ENCODE results near the gene CFAP97. TPM values are rescaled to one million over a fixed set of nuclear protein-coding genes. Genes with fewer than 3 reads are reported as not detected.

Gene CFAP97
- total and polyA plus RNA-seq, 2 donors (not counting 1 experiment from before 2014, with no cell fraction given) = 11.3 to 32.0 TPM

DNA sequence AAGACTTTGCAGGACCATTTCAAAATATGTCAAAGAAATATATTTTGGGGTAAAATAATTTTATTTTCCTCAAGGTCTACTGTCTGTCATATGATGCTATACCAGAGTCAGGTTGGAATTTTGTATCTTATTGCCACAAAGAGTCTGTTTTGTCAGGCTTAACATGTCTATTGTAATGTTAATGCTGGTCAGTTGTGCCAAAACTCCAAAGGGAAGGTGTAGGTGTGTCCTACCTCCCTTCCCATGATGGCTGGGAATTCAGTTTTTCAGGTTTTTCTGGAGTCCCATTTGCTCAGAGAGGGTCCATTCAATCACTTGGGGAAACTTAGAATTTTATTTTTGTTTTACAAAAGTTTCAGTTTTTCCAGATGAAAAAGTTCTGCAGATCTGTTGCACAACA lies 94.1 kb downstream of the CFAP97 start:
- Histone ChIP-seq H2AFZ (ENCODE audit: insufficient read depth, low read depth, low read length, poor library complexity, severe bottlenecking) (no peak overlapping the region), H3K4me2 (replicated peaks; ENCODE audit: low read depth, low read length, poor library complexity, severe bottlenecking) (no peak overlapping the region), H3K9ac (ENCODE audit: low read length) (no peak overlapping the region), H3K9me3 (ENCODE audit: control extremely low read depth in 1 of 3, control insufficient read depth in 2 of 3, insufficient read depth in 1 of 3, low read length in 2 of 3) (no peaks in the 10 kb centered on the region), H3K27ac (ENCODE audit: low read length in 2 of 2) (no peak overlapping the region), H3K36me3 (replicated peaks in 1 of 2; ENCODE audit: control extremely low read depth in 1 of 2, control insufficient read depth in 1 of 2, extremely low read depth in 1 of 2, insufficient read depth in 2 of 2, low read length in 1 of 2) (no peaks in the 10 kb centered on the region), H3K4me3 (ENCODE audit: control extremely low read depth in 1 of 5, extremely low read depth in 1 of 5, insufficient read depth in 1 of 5, low read depth in 2 of 5, low read length in 4 of 5) (no peak overlapping the region), H3K79me2 (ENCODE audit: control insufficient read depth, insufficient read depth, low read length) (no peaks in the 10 kb centered on the region), H3K27me3 (replicated peaks in 1 of 4; ENCODE audit: control extremely low read depth in 1 of 4, control insufficient read depth in 3 of 4, insufficient read depth in 4 of 4, low read length in 3 of 4) (no peaks in the 10 kb centered on the region), H3K4me1 (ENCODE audit: control insufficient read depth in 2 of 2, insufficient read depth in 2 of 2, low read length in 2 of 2) (no peaks in the 10 kb centered on the region), H4K20me1 (ENCODE audit: control insufficient read depth, insufficient read depth, low read length, poor library complexity, severe bottlenecking) (no peaks in the 10 kb centered on the region)
- Mint-ChIP-seq H3K27ac (no peak overlapping the region), H3K4me1 (no peaks in the 10 kb centered on the region), H3K27me3 (peaks cover 19% of the 10 kb centered on the region), H3K4me3 (no peak overlapping the region), H3K9me3 (ENCODE audit: insufficient read depth) (no peaks in the 10 kb centered on the region)
- ChIA-PET POLR2A (no interaction called here), CTCF (no interaction called here)
- no peak for TF ChIP-seq EZH2 (IDR thresholded peaks at IDR 0.05; ENCODE audit: borderline replicate concordance, insufficient read depth, low read depth, low read length, poor library complexity, severe bottlenecking)
- TF ChIP-seq, protein P1, sequence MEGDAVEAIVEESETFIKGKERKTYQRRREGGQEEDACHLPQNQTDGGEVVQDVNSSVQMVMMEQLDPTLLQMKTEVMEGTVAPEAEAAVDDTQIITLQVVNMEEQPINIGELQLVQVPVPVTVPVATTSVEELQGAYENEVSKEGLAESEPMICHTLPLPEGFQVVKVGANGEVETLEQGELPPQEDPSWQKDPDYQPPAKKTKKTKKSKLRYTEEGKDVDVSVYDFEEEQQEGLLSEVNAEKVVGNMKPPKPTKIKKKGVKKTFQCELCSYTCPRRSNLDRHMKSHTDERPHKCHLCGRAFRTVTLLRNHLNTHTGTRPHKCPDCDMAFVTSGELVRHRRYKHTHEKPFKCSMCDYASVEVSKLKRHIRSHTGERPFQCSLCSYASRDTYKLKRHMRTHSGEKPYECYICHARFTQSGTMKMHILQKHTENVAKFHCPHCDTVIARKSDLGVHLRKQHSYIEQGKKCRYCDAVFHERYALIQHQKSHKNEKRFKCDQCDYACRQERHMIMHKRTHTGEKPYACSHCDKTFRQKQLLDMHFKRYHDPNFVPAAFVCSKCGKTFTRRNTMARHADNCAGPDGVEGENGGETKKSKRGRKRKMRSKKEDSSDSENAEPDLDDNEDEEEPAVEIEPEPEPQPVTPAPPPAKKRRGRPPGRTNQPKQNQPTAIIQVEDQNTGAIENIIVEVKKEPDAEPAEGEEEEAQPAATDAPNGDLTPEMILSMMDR (IDR thresholded peaks at IDR 0.05) = no peak
- DNase-seq (no peak), ATAC-seq (ENCODE audit: low read depth) (no peak)
- intact Hi-C loops (cut with micrococcal nuclease) = no loop called here

Other genes with a start within 250 kb of the CFAP97 start
- gene HELT, start 185.5 kb downstream of the CFAP97 start, total RNA-seq = not detected in 2 replicates
- gene HELT, start 185.5 kb downstream of the CFAP97 start, polyA plus RNA-seq = not detected in 2 replicates
- gene SLC25A4, start 60.7 kb downstream of the CFAP97 start, total RNA-seq = 7.3 and 8.2 TPM in 2 replicates
- gene SLC25A4, start 60.7 kb downstream of the CFAP97 start, polyA plus RNA-seq = 11.7 and 13.0 TPM in 2 replicates
- 77.6 and 83.8 TPM in 2 replicates for gene SNX25, start 5.6 kb upstream of the CFAP97 start, total RNA-seq
- gene SNX25, start 5.6 kb upstream of the CFAP97 start, polyA plus RNA-seq = 12.0 and 24.2 TPM in 2 replicates
- gene LRP2BP, start 191.9 kb upstream of the CFAP97 start, total RNA-seq = 1.6 and 1.7 TPM in 2 replicates
- 0.15 and 0.32 TPM in 2 replicates for gene LRP2BP, start 191.9 kb upstream of the CFAP97 start, polyA plus RNA-seq
- gene ANKRD37, start 192.8 kb upstream of the CFAP97 start, total RNA-seq = 22.8 and 29.6 TPM in 2 replicates
- 30.6 and 64.9 TPM in 2 replicates for gene ANKRD37, start 192.8 kb upstream of the CFAP97 start, polyA plus RNA-seq
- gene UFSP2, start 222.0 kb upstream of the CFAP97 start, total RNA-seq = 20.6 and 24.4 TPM in 2 replicates
- gene UFSP2, start 222.0 kb upstream of the CFAP97 start, polyA plus RNA-seq = 9.5 and 12.2 TPM in 2 replicates